Measurements from ENCODE around the gene NFIA. TPM values are rescaled to one million over a fixed set of nuclear protein-coding genes. Genes with fewer than 3 reads are reported as not detected.
A peak's percentile ranks its signal among the peaks of the same experiment; 100 is the strongest.

NFIA gene
- total RNA-seq, 1 experiment from 2014 or later = 0.35 TPM

- Histone ChIP-seq H3K23ac (ENCODE audit: insufficient read length, low read depth, low read length) (no peak overlapping the region), H3K9ac (ENCODE audit: extremely low read depth, insufficient read length, low read length) (no peak overlapping the region), H3K23me2 (ENCODE audit: insufficient read length, low read depth, low read length, poor library complexity, severe bottlenecking) (no peaks in the 10 kb centered on the region), H2BK5ac (ENCODE audit: insufficient read length, low read length) (no peak overlapping the region), H4K20me1 (ENCODE audit: control insufficient read depth, insufficient read depth, insufficient read length) (no peaks in the 10 kb centered on the region), H4K8ac (replicated peaks; ENCODE audit: insufficient read length, low read depth, low read length) (no peak overlapping the region), H3K18ac (ENCODE audit: insufficient read length, low read depth, low read length) (no peak overlapping the region), H2AFZ (ENCODE audit: low read length) (no peak overlapping the region), H3K27ac (ENCODE audit: insufficient read length, low read depth, low read length) (no peak overlapping the region), H4K91ac (ENCODE audit: insufficient read length, low read depth, low read length) (no peak overlapping the region), H3K79me2 (ENCODE audit: insufficient read depth, low read length) (no peaks in the 10 kb centered on the region), H2BK20ac (ENCODE audit: low read depth, low read length, poor library complexity, severe bottlenecking) (no peak overlapping the region), H2BK120ac (ENCODE audit: low read depth, low read length, poor library complexity, severe bottlenecking) (no peak overlapping the region), H3K56ac (ENCODE audit: insufficient read length, low read depth, low read length) (no peak overlapping the region), H3K27me3 (ENCODE audit: insufficient read depth, low read length) (no peaks in the 10 kb centered on the region; the same call in 1 of the 2 replicates), H3K9me3 (ENCODE audit: control insufficient read depth, low read depth, low read length) (no peaks in the 10 kb centered on the region), H3K14ac (ENCODE audit: insufficient read depth, low read length) (no peak overlapping the region), H3K4ac (ENCODE audit: low read depth, low read length) (no peak overlapping the region), H2AK5ac (ENCODE audit: insufficient read length, low read length) (no peak overlapping the region), H3T11ph (ENCODE audit: low read length) (no peak overlapping the region), H3K4me2 (ENCODE audit: insufficient read depth, insufficient read length, low read length) (no peak overlapping the region), H3K4me1 (ENCODE audit: insufficient read depth, low read length) (peaks cover 6% of the 10 kb centered on the region; the same call in 1 of the 2 replicates), H3K79me1 (ENCODE audit: insufficient read depth, low read depth, low read length, poor library complexity, severe bottlenecking) (no peaks in the 10 kb centered on the region), H2BK15ac (ENCODE audit: low read depth, low read length) (no peak overlapping the region), H4K5ac (ENCODE audit: insufficient read length, low read depth, low read length) (no peak overlapping the region), H2BK12ac (ENCODE audit: insufficient read length, low read depth, low read length) (no peak overlapping the region)
- Mint-ChIP-seq H3K4me3 (no peak overlapping the region), H3K27me3 (ENCODE audit: low read depth) (no peaks in the 10 kb centered on the region), H3K4me1 (peaks cover 28 to 32% of the 10 kb centered on the region in 2 experiments), H3K36me3 (ENCODE audit: insufficient read depth in 1 of 3, low read depth in 3 of 3) (no peaks in the 10 kb centered on the region), H3K9me3 (no peaks in the 10 kb centered on the region; a peak in 1 of 5 replicates), H3K27ac (peak overlapping the region in 2 of 3 experiments; percentile 4 to 81; a peak in 2 of 7 replicates)
- peak; percentile 60 for DNase-seq
- no CpG with 5 or more reads among the region's 13 CpGs for WGBS (ENCODE audit: extremely low coverage, insufficient read length, low lambda C conversion rate)
- peak; percentile 75 for TF ChIP-seq CTCF (conservative IDR thresholded peaks at IDR 0.05)
Measured at GRCh38 chr1:61337981-61338848, 255.9 kb downstream of the NFIA start.

Data from H9 (cell line).